Measurements from ENCODE around the gene MSI2.

The MSI2 gene

GRCh38 chr17:57708410-57708809, 452.1 kb downstream of the MSI2 start:
- Histone ChIP-seq H3K36me3 (ENCODE audit: control insufficient read depth, insufficient read depth, low read length) (no peaks in the 10 kb centered on the region), H3K4me1 (ENCODE audit: control insufficient read depth, insufficient read depth, low read length) (no peaks in the 10 kb centered on the region), H3K27ac (ENCODE audit: low read depth, low read length) (no peak overlapping the region), H3K27me3 (ENCODE audit: control insufficient read depth, insufficient read depth, low read length) (no peaks in the 10 kb centered on the region), H3K4me3 (ENCODE audit: low read length) (no peak overlapping the region), H3K9ac (ENCODE audit: low read length) (no peak overlapping the region)

GRCh38 chr17:57713140-57713539, 456.8 kb downstream of the MSI2 start:
- Histone ChIP-seq H3K27ac (ENCODE audit: low read depth, low read length) (no peak overlapping the region), H3K4me3 (ENCODE audit: low read length) (no peak overlapping the region), H3K4me1 (ENCODE audit: control insufficient read depth, insufficient read depth, low read length) (no peaks in the 10 kb centered on the region), H3K36me3 (ENCODE audit: control insufficient read depth, insufficient read depth, low read length) (no peaks in the 10 kb centered on the region), H3K9ac (ENCODE audit: low read length) (no peak overlapping the region), H3K27me3 (ENCODE audit: control insufficient read depth, insufficient read depth, low read length) (peaks cover 4% of the 10 kb centered on the region)

- no peaks in the 10 kb centered on the region for H3K36me3 ChIP-seq (ENCODE audit: control insufficient read depth, insufficient read depth, low read length)
- no peak overlapping the region for H3K9ac ChIP-seq (ENCODE audit: low read length)
- H3K4me3 ChIP-seq (ENCODE audit: low read length), result no peak overlapping the region
- no peak overlapping the region for H3K27ac ChIP-seq (ENCODE audit: low read depth, low read length)
- peaks cover 4% of the 10 kb centered on the region for H3K27me3 ChIP-seq (ENCODE audit: control insufficient read depth, insufficient read depth, low read length)
- H3K4me1 ChIP-seq (ENCODE audit: control insufficient read depth, insufficient read depth, low read length), result no peaks in the 10 kb centered on the region
These were observed 458.4 kb downstream of the MSI2 start for GRCh38 chr17:57714665-57715180.

GRCh38 chr17:57715981-57716380, 459.7 kb downstream of the MSI2 start:
- Histone ChIP-seq H3K36me3 (ENCODE audit: control insufficient read depth, insufficient read depth, low read length) (no peaks in the 10 kb centered on the region), H3K4me1 (ENCODE audit: control insufficient read depth, insufficient read depth, low read length) (no peaks in the 10 kb centered on the region), H3K9ac (ENCODE audit: low read length) (no peak overlapping the region), H3K27me3 (ENCODE audit: control insufficient read depth, insufficient read depth, low read length) (peaks cover 4% of the 10 kb centered on the region), H3K27ac (ENCODE audit: low read depth, low read length) (no peak overlapping the region), H3K4me3 (ENCODE audit: low read length) (no peak overlapping the region)

- no peak overlapping the region for H3K9ac ChIP-seq (ENCODE audit: low read length)
- H3K4me3 ChIP-seq (ENCODE audit: low read length), result no peak overlapping the region
- no peak overlapping the region for H3K27ac ChIP-seq (ENCODE audit: low read depth, low read length)
- peaks cover 4% of the 10 kb centered on the region for H3K27me3 ChIP-seq (ENCODE audit: control insufficient read depth, insufficient read depth, low read length)
- no peaks in the 10 kb centered on the region for H3K36me3 ChIP-seq (ENCODE audit: control insufficient read depth, insufficient read depth, low read length)
- no peaks in the 10 kb centered on the region for H3K4me1 ChIP-seq (ENCODE audit: control insufficient read depth, insufficient read depth, low read length)
These were observed 462.6 kb downstream of the MSI2 start for GRCh38 chr17:57718878-57719277.

GRCh38 chr17:57720386-57721035, 464.2 kb downstream of the MSI2 start:
- H3K27ac ChIP-seq (ENCODE audit: low read depth, low read length), result no peak overlapping the region
- no peaks in the 10 kb centered on the region for H3K4me1 ChIP-seq (ENCODE audit: control insufficient read depth, insufficient read depth, low read length)
- no peaks in the 10 kb centered on the region for H3K36me3 ChIP-seq (ENCODE audit: control insufficient read depth, insufficient read depth, low read length)
- H3K27me3 ChIP-seq (ENCODE audit: control insufficient read depth, insufficient read depth, low read length), result peaks cover 1% of the 10 kb centered on the region
- H3K4me3 ChIP-seq (ENCODE audit: low read length), result no peak overlapping the region
- H3K9ac ChIP-seq (ENCODE audit: low read length), result no peak overlapping the region

- H3K36me3 ChIP-seq (ENCODE audit: control insufficient read depth, insufficient read depth, low read length), result no peaks in the 10 kb centered on the region
- no peak overlapping the region for H3K27ac ChIP-seq (ENCODE audit: low read depth, low read length)
- H3K4me1 ChIP-seq (ENCODE audit: control insufficient read depth, insufficient read depth, low read length), result no peaks in the 10 kb centered on the region
- no peak overlapping the region for H3K4me3 ChIP-seq (ENCODE audit: low read length)
- H3K27me3 ChIP-seq (ENCODE audit: control insufficient read depth, insufficient read depth, low read length), result no peaks in the 10 kb centered on the region
- no peak overlapping the region for H3K9ac ChIP-seq (ENCODE audit: low read length)
These were observed 465.8 kb downstream of the MSI2 start for GRCh38 chr17:57721967-57722703.

- Histone ChIP-seq H3K36me3 (ENCODE audit: control insufficient read depth, insufficient read depth, low read length) (no peaks in the 10 kb centered on the region), H3K4me1 (ENCODE audit: control insufficient read depth, insufficient read depth, low read length) (no peaks in the 10 kb centered on the region), H3K27ac (ENCODE audit: low read depth, low read length) (no peak overlapping the region), H3K27me3 (ENCODE audit: control insufficient read depth, insufficient read depth, low read length) (no peaks in the 10 kb centered on the region), H3K4me3 (ENCODE audit: low read length) (no peak overlapping the region), H3K9ac (ENCODE audit: low read length) (no peak overlapping the region)
These were observed 466.4 kb downstream of the MSI2 start for GRCh38 chr17:57722704-57723043.

- Histone ChIP-seq H3K9ac (ENCODE audit: low read length) (no peak overlapping the region), H3K4me3 (ENCODE audit: low read length) (no peak overlapping the region), H3K27ac (ENCODE audit: low read depth, low read length) (no peak overlapping the region), H3K27me3 (ENCODE audit: control insufficient read depth, insufficient read depth, low read length) (no peaks in the 10 kb centered on the region), H3K4me1 (ENCODE audit: control insufficient read depth, insufficient read depth, low read length) (no peaks in the 10 kb centered on the region), H3K36me3 (ENCODE audit: control insufficient read depth, insufficient read depth, low read length) (no peaks in the 10 kb centered on the region)
These were observed 467.2 kb downstream of the MSI2 start for GRCh38 chr17:57723427-57724025.

GRCh38 chr17:57724026-57724728, 467.9 kb downstream of the MSI2 start:
- H3K4me1 ChIP-seq (ENCODE audit: control insufficient read depth, insufficient read depth, low read length), result no peaks in the 10 kb centered on the region

GRCh38 chr17:57724729-57725125, 468.4 kb downstream of the MSI2 start:
- Histone ChIP-seq H3K27ac (ENCODE audit: low read depth, low read length) (no peak overlapping the region), H3K4me1 (ENCODE audit: control insufficient read depth, insufficient read depth, low read length) (no peaks in the 10 kb centered on the region)

More at GRCh38 chr17:57724026-57724728, 467.9 kb downstream of the MSI2 start:
- no peak overlapping the region for H3K4me3 ChIP-seq (ENCODE audit: low read length)
- no peaks in the 10 kb centered on the region for H3K36me3 ChIP-seq (ENCODE audit: control insufficient read depth, insufficient read depth, low read length)
- no peak overlapping the region for H3K9ac ChIP-seq (ENCODE audit: low read length)
- no peak overlapping the region for H3K27ac ChIP-seq (ENCODE audit: low read depth, low read length)
- H3K27me3 ChIP-seq (ENCODE audit: control insufficient read depth, insufficient read depth, low read length), result no peaks in the 10 kb centered on the region

GRCh38 chr17:57726213-57726790, 470.0 kb downstream of the MSI2 start:
- no peak overlapping the region for H3K9ac ChIP-seq (ENCODE audit: low read length)
- H3K4me3 ChIP-seq (ENCODE audit: low read length), result no peak overlapping the region
- no peaks in the 10 kb centered on the region for H3K27me3 ChIP-seq (ENCODE audit: control insufficient read depth, insufficient read depth, low read length)
- H3K27ac ChIP-seq (ENCODE audit: low read depth, low read length), result no peak overlapping the region
- H3K36me3 ChIP-seq (ENCODE audit: control insufficient read depth, insufficient read depth, low read length), result no peaks in the 10 kb centered on the region
- H3K4me1 ChIP-seq (ENCODE audit: control insufficient read depth, insufficient read depth, low read length), result no peaks in the 10 kb centered on the region

More at GRCh38 chr17:57724729-57725125, 468.4 kb downstream of the MSI2 start:
- Histone ChIP-seq H3K4me3 (ENCODE audit: low read length) (no peak overlapping the region), H3K27me3 (ENCODE audit: control insufficient read depth, insufficient read depth, low read length) (no peaks in the 10 kb centered on the region), H3K36me3 (ENCODE audit: control insufficient read depth, insufficient read depth, low read length) (no peaks in the 10 kb centered on the region), H3K9ac (ENCODE audit: low read length) (no peak overlapping the region)
